BLaER1 treated with 17β-estradiol and CSF1 and Interleukin-3, amounts not matched to agents 10 nM and 100 nM (cell line): Measurements from ENCODE around the gene LRRC23.
"Not testable (repeated sequence)": the region's sequence is repeated elsewhere in the genome, so short reads cannot be mapped to it uniquely, and the experiment has no call there.

ENCODE experiments used
- H3K27ac ChIP-seq, 11 experiments: shearing (Covaris generic); formaldehyde crosslinking; 2 replicates each; pipeline ENCODE4 v1.8.1; 2022
- H3K27me3 ChIP-seq, 11 experiments: shearing (Covaris generic); formaldehyde crosslinking; 2 replicates each; pipeline ENCODE4 v1.8.1; 2022
- H3K36me3 ChIP-seq, 11 experiments: shearing (Covaris generic); formaldehyde crosslinking; 2 replicates each; pipeline ENCODE4 v1.8.1; 2022
- H3K4me1 ChIP-seq, 10 experiments: shearing (Covaris generic); formaldehyde crosslinking; 2 replicates each; pipeline ENCODE4 v1.8.1; 2022
- H3K4me2 ChIP-seq, 11 experiments: shearing (Covaris generic); formaldehyde crosslinking; 2 replicates each; pipeline ENCODE4 v1.8.1; 2022
- H3K4me3 ChIP-seq, 10 experiments: shearing (Covaris generic); formaldehyde crosslinking; 2 replicates each; pipeline ENCODE4 v1.8.1; 2022
- H3K9ac ChIP-seq, 11 experiments: shearing (Covaris generic); formaldehyde crosslinking; 2 replicates each; pipeline ENCODE4 v1.8.1; 2022
- H3K9me3 ChIP-seq, 11 experiments: shearing (Covaris generic); formaldehyde crosslinking; replicated peaks in 1 of 11; 2 replicates each; pipeline ENCODE4 v1.8.1; 2022
- H4K20me1 ChIP-seq, 11 experiments: shearing (Covaris generic); formaldehyde crosslinking; 2 replicates each; pipeline ENCODE4 v1.8.1; 2022
- Cebpa-rat ChIP-seq, 11 experiments: shearing (Covaris generic); IDR thresholded peaks; 2 replicates each; pipeline ENCODE4 v1.8.1; 2022

LRRC23 gene

GRCh38 chr12:6894321-6894720 lies 10.3 kb upstream of the LRRC23 start:
- Histone ChIP-seq H3K4me3 (no peak overlapping the region), H3K4me1 (peaks cover 19 to 36% (median 28%) of the 10 kb centered on the region in 10 experiments), H3K27ac (no peak overlapping the region), H3K36me3 (peaks cover 0 to 4% (median 0%) of the 10 kb centered on the region in 11 experiments; a peak in 1 of 22 replicates), H3K4me2 (peak overlapping the region in 4 of 11 experiments; percentile 1 to 40 (median 16); a peak in 4 of 22 replicates), H3K9ac (no peak overlapping the region), H3K9me3 (no peaks in the 10 kb centered on the region; a peak in 1 of 22 replicates), H4K20me1 (no peaks in the 10 kb centered on the region), H3K27me3 (no peaks in the 10 kb centered on the region)
- TF ChIP-seq Cebpa-rat (IDR thresholded peaks at IDR 0.05): no peak

GRCh38 chr12:6896846-6897435 lies 7.7 kb upstream of the LRRC23 start:
- no peaks in the 10 kb centered on the region; a peak in 1 of 22 replicates for H3K9me3 ChIP-seq
- H3K36me3 ChIP-seq: no peaks in the 10 kb centered on the region
- H3K4me3 ChIP-seq: no peak overlapping the region
- no peak for TF ChIP-seq Cebpa-rat (IDR thresholded peaks at IDR 0.05)
- no peak overlapping the region for H3K9ac ChIP-seq
- no peak overlapping the region for H3K27ac ChIP-seq
- no peaks in the 10 kb centered on the region for H3K27me3 ChIP-seq
- peaks cover 9 to 34% (median 21%) of the 10 kb centered on the region in 10 experiments for H3K4me1 ChIP-seq
- H3K4me2 ChIP-seq: no peak overlapping the region
- H4K20me1 ChIP-seq: no peaks in the 10 kb centered on the region

GRCh38 chr12:6899427-6899826 lies 5.2 kb upstream of the LRRC23 start:
- no peak for TF ChIP-seq Cebpa-rat (IDR thresholded peaks at IDR 0.05)
- Histone ChIP-seq H3K36me3 (no peaks in the 10 kb centered on the region), H3K27me3 (no peaks in the 10 kb centered on the region), H4K20me1 (no peaks in the 10 kb centered on the region), H3K4me2 (peak overlapping the region in 10 of 11 experiments; percentile 1 to 62 (median 34); a peak in 15 of 22 replicates), H3K4me1 (peaks cover 18 to 32% (median 24%) of the 10 kb centered on the region in 10 experiments), H3K27ac (peak overlapping the region in 1 of 11 experiments; percentile 57; a peak in 1 of 22 replicates), H3K4me3 (no peak overlapping the region), H3K9ac (no peak overlapping the region), H3K9me3 (no peaks in the 10 kb centered on the region; a peak in 1 of 22 replicates)

- H3K27me3 ChIP-seq: no peaks in the 10 kb centered on the region
- H3K9me3 ChIP-seq: no peaks in the 10 kb centered on the region; a peak in 1 of 22 replicates
- no peak for TF ChIP-seq Cebpa-rat (IDR thresholded peaks at IDR 0.05)
- peaks cover 21 to 34% (median 26%) of the 10 kb centered on the region in 10 experiments for H3K4me1 ChIP-seq
- no peak overlapping the region for H3K4me3 ChIP-seq
- H3K27ac ChIP-seq: peak overlapping the region in 3 of 11 experiments; percentile 30 to 57 (median 39); a peak in 4 of 22 replicates
- no peak overlapping the region for H3K9ac ChIP-seq
- H3K36me3 ChIP-seq: no peaks in the 10 kb centered on the region
- H3K4me2 ChIP-seq: peak overlapping the region in 10 of 11 experiments; percentile 1 to 62 (median 34); a peak in 15 of 22 replicates
- H4K20me1 ChIP-seq: no peaks in the 10 kb centered on the region
These were observed 4.6 kb upstream of the LRRC23 start for GRCh38 chr12:6899837-6900519.

GRCh38 chr12:6902448-6902847 lies 2.2 kb upstream of the LRRC23 start:
- H3K36me3 ChIP-seq: peaks cover 0 to 14% (median 5%) of the 10 kb centered on the region in 11 experiments; a peak in 7 of 22 replicates
- H3K4me1 ChIP-seq: peaks cover 27 to 42% (median 34%) of the 10 kb centered on the region in 10 experiments
- H3K9ac ChIP-seq: no peak overlapping the region
- H3K27me3 ChIP-seq: no peaks in the 10 kb centered on the region
- no peaks in the 10 kb centered on the region for H4K20me1 ChIP-seq
- H3K9me3 ChIP-seq: no peaks in the 10 kb centered on the region; a peak in 1 of 22 replicates
- H3K4me2 ChIP-seq: no peak overlapping the region
- H3K27ac ChIP-seq: no peak overlapping the region
- no peak overlapping the region for H3K4me3 ChIP-seq
- TF ChIP-seq Cebpa-rat (IDR thresholded peaks at IDR 0.05): no peak

GRCh38 chr12:6903722-6904121 lies 900 bp upstream of the LRRC23 start:
- peaks cover 27 to 42% (median 34%) of the 10 kb centered on the region in 10 experiments for H3K4me1 ChIP-seq
- no peaks in the 10 kb centered on the region; a peak in 1 of 22 replicates for H3K9me3 ChIP-seq
- H3K36me3 ChIP-seq: peaks cover 0 to 21% (median 5%) of the 10 kb centered on the region in 11 experiments; a peak in 7 of 22 replicates
- no peak for TF ChIP-seq Cebpa-rat (IDR thresholded peaks at IDR 0.05)
- H4K20me1 ChIP-seq: no peaks in the 10 kb centered on the region
- 0 out of 22 replicates have a peak overlapping the region, but pooled peaks of 1 of the 11 experiments have one; percentile 44 for H3K27ac ChIP-seq
- no peak overlapping the region for H3K4me3 ChIP-seq
- H3K27me3 ChIP-seq: no peaks in the 10 kb centered on the region
- peak overlapping the region in 10 of 11 experiments; percentile 80 to 96 (median 94); a peak in 17 of 22 replicates for H3K4me2 ChIP-seq
- H3K9ac ChIP-seq: no peak overlapping the region

GRCh38 chr12:6905414-6906040 lies 905 bp downstream of the LRRC23 start:
- Histone ChIP-seq H4K20me1 (no peaks in the 10 kb centered on the region), H3K9ac (peak overlapping the region; percentile 73 to 82 (median 80)), H3K27ac (peak overlapping the region in 10 of 11 experiments; percentile 62 to 78 (median 74); a peak in 12 of 22 replicates), H3K4me2 (peak overlapping the region; percentile 80 to 96 (median 94)), H3K9me3 (no peaks in the 10 kb centered on the region; a peak in 1 of 22 replicates), H3K4me3 (peak overlapping the region; percentile 65 to 76 (median 70)), H3K36me3 (peaks cover 0 to 21% (median 5%) of the 10 kb centered on the region in 11 experiments; a peak in 7 of 22 replicates), H3K4me1 (peaks cover 16 to 26% (median 21%) of the 10 kb centered on the region in 10 experiments; a peak in 19 of 20 replicates), H3K27me3 (peaks cover 0 to 5% (median 0%) of the 10 kb centered on the region in 11 experiments; a peak in 2 of 22 replicates)
- no peak for TF ChIP-seq Cebpa-rat (IDR thresholded peaks at IDR 0.05)

- Histone ChIP-seq H3K36me3 (peaks cover 0 to 21% (median 5%) of the 10 kb centered on the region in 11 experiments; a peak in 7 of 22 replicates), H3K27me3 (peaks cover 17 to 30% (median 26%) of the 10 kb centered on the region in 11 experiments), H3K4me1 (peaks cover 16 to 24% (median 20%) of the 10 kb centered on the region in 10 experiments; a peak in 19 of 20 replicates)
- not testable (repeated sequence) for H3K27ac ChIP-seq, H4K20me1 ChIP-seq, H3K4me3 ChIP-seq, H3K4me2 ChIP-seq, H3K9me3 ChIP-seq, H3K9ac ChIP-seq
These were observed 3.5 kb downstream of the LRRC23 start for GRCh38 chr12:6908141-6908540.
